ENCODE data around the gene ACVR1. TPM values are rescaled to one million over a fixed set of nuclear protein-coding genes. Genes with fewer than 3 reads are reported as not detected.

The ACVR1 gene
- total and polyA plus RNA-seq, 2 of the 13 experiments (the other 11 are each of a cell fraction or from before 2014, with no cell fraction given) = 2.3 to 5.4 TPM

GRCh38 chr2:157825885-157826284 is 50.2 kb downstream of the ACVR1 start:
- no peaks in the 10 kb centered on the region for H3K36me3 ChIP-seq (replicated peaks in 1 of 2; ENCODE audit: control insufficient read depth in 1 of 2, insufficient read depth in 2 of 2, low read length in 2 of 2)
- intact Hi-C loops (cut with micrococcal nuclease; ENCODE audit: unreplicated experiment) (no loop called here), in situ Hi-C loops (cut with HindIII; ENCODE audit: extremely low pct_ligation_motif_present, low pct_unique_long_range_greater_than_20kb) (no loop called here)
- no TSS peak for BruUV-seq (replicated peaks)
- H2AFZ ChIP-seq (ENCODE audit: low read length) = no peak overlapping the region
- H3K79me2 ChIP-seq (ENCODE audit: insufficient read depth, low read length) = no peaks in the 10 kb centered on the region
- no peaks in the 10 kb centered on the region for H4K20me1 ChIP-seq (ENCODE audit: insufficient read depth, low read length)
- 92% methylated on average over 6 of the region's 6 CpGs for WGBS (ENCODE audit: low lambda C conversion rate)
- no peak overlapping the region for H3K27ac ChIP-seq (ENCODE audit: extremely low read length, insufficient read depth, low read length)
- H3K9me3 ChIP-seq (ENCODE audit: low read length) = no peaks in the 10 kb centered on the region
- H3K4me1 ChIP-seq (ENCODE audit: insufficient read depth, low read length) = peaks cover 5% of the 10 kb centered on the region
- DNase-seq (ENCODE audit: low spot score) = no peak
- no peaks in the 10 kb centered on the region for H3K27me3 ChIP-seq (ENCODE audit: control insufficient read depth in 1 of 2, insufficient read depth in 2 of 2, low read length in 2 of 2)
- no peak overlapping the region for H3K9ac ChIP-seq (ENCODE audit: insufficient read depth, low read depth, low read length)
- no peak for FAIRE-seq
- TF ChIP-seq GTF3A (CRISPR knock-in tag; conservative IDR thresholded peaks at IDR 0.05) (no peak), E2F2 (CRISPR knock-in tag; IDR thresholded peaks at IDR 0.05; ENCODE audit: borderline replicate concordance) (no peak), RORA (CRISPR knock-in tag; IDR thresholded peaks at IDR 0.05) (no peak), DNMT3B (CRISPR knock-in tag; conservative IDR thresholded peaks at IDR 0.05) (no peak), ZNF552 (CRISPR knock-in tag; IDR thresholded peaks at IDR 0.05; ENCODE audit: borderline replicate concordance) (no peak), MAZ (IDR thresholded peaks at IDR 0.05; ENCODE audit: borderline replicate concordance, low read depth, low read length) (no peak), MAZ (CRISPR knock-in tag; IDR thresholded peaks at IDR 0.05; ENCODE audit: low read depth) (no peak), ZXDC (CRISPR knock-in tag; IDR thresholded peaks at IDR 0.05) (no peak), ZZZ3 (CRISPR knock-in tag; IDR thresholded peaks at IDR 0.05; ENCODE audit: borderline replicate concordance) (no peak), ZNF770 (CRISPR knock-in tag; IDR thresholded peaks at IDR 0.05) (no peak)
- ChIA-PET CTCF (ENCODE audit: low intra/inter-chr PET ratio, low total read pairs) (no interaction called here), POLR2A (no interaction called here)
- no peak overlapping the region for H3K4me3 ChIP-seq (replicated peaks in 1 of 3; ENCODE audit: insufficient read depth in 1 of 3, low read depth in 2 of 3, low read length in 3 of 3)
- H3K4me2 ChIP-seq (ENCODE audit: low read depth, low read length) = no peak overlapping the region
- no peak for ATAC-seq
